Body of pancreas (tissue), 4 donors: ENCODE results near the gene OSBPL10. TPM values are rescaled to one million over a fixed set of nuclear protein-coding genes. Genes with fewer than 3 reads are reported as not detected.

ENCODE experiments used
- ATAC-seq: fragments of 150-250 bp; one replicate; pipeline ENCODE4 v1.9.1; 2016
- DNase-seq, 4 donors: peaks; one replicate each; pipeline ENCODE4 v3.0.0-alpha.2; 2019
- H3K27ac ChIP-seq, 4 donors: fragments of 200-600 bp; sonication (generic); 1 replicate in 3 of 4; 2 replicates in 1 of 4; pipeline versions ENCODE4 v1.5.1 to v1.6.1; 2016 to 2019; ENCODE audit warnings: mild to moderate bottlenecking in 1 of 4, mixed read lengths in 1 of 4, moderate library complexity in 1 of 4
- H3K27me3 ChIP-seq, 2 donors: fragments of 200-600 bp; sonication (generic); one replicate each; pipeline ENCODE4 v1.6.0; 2016; ENCODE audit warnings: mild to moderate bottlenecking in 1 of 2
- H3K36me3 ChIP-seq, 2 donors: fragments of 200-600 bp; sonication (generic); replicated peaks in 1 of 2; 2 replicates each; pipeline ENCODE4 v1.5.1; 2016; ENCODE audit warnings: low read depth in 2 of 2; ENCODE audit not compliant: insufficient read depth in 1 of 2
- H3K4me1 ChIP-seq: fragments of 200-600 bp; sonication (generic); one replicate; pipeline ENCODE4 v1.6.0; 2016
- H3K4me3 ChIP-seq, 2 donors: fragments of 200-600 bp; sonication (generic); 1 replicate in 1 of 2; 2 replicates in 1 of 2; pipeline ENCODE4 v1.5.1; 2016 to 2019
- H3K9me3 ChIP-seq, 3 donors: fragments of 200-600 bp; sonication (generic); 1 replicate in 2 of 3; 2 replicates in 1 of 3; pipeline ENCODE4 v1.5.1; 2016
- CTCF ChIP-seq, 7 experiments: fragments of 450-650 bp in 4 of 7; fragments of 200-600 bp in 3 of 7; sonication (generic) in 3 of 7; IDR thresholded peaks; one replicate each; pipeline ENCODE4 v1.5.1; 2016 to 2019; ENCODE audit warnings: antibody characterized with exemption in 7 of 7
- POLR2A ChIP-seq, 3 donors: fragments of 450-650 bp; IDR thresholded peaks; one replicate each; pipeline ENCODE4 v1.6.1; 2016; ENCODE audit warnings: antibody characterized with exemption in 3 of 3, mild to moderate bottlenecking in 2 of 3
- WGBS, 2 donors: methylation state at CpG; one replicate each; pipeline ENCODE4 v1.1.5; 2017; 5-methylcytosine and 5-hydroxymethylcytosine counted together
- intact Hi-C: fragments of 100-400 bp; cut with DNase I; formaldehyde crosslinking; loops from one replicate; pipeline ENCODE4 v1.15.1; 2023
- total RNA-seq, 2 donors: library from RNA; depleted of rRNA; stranded (reverse); fragments of >200 nt; gene quantifications; one replicate each; pipeline ENCODE4 v1.1.0, GENCODE V29; 2016

OSBPL10 gene
- total RNA-seq, 2 donors from 2014 or later: 3.4 to 27.0 TPM

DNA sequence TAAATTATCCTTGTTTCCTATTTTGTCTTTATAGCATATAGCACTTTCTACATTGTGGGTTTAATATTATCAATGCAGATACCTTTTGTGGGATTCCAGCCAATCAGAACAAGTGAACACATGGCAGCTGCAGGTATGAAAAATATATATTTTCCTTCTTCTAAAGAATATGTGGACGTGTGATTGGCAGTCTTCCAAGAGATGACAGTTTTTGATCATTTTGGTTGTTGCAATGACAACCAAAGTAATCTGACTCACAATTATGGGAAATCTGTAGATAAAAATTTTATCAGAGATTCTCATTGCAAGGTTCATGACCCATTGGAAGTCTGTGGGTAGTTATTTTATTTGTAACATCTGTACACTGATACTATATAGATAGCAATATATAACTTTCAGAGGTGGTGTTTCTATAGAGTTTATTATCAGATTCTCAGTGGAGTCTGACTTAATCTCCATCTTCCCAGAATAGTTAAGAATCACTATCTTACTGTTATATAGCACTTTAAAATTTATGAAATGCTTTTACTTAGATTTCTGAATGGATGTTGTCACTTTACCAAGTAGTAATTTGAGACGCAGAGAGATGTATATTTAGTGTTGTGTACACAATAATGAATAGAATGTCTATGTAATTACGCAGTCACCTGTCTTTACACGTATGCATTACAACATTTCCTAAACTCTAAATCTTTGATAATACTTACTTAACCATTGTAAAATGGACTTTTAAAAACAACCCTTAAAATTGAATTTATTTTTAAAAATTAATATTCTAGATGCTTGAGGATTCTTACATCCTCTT lies 365.8 kb downstream of the OSBPL10 start:
- Histone ChIP-seq H3K9me3 (no peaks in the 10 kb centered on the region), H3K4me3 (no peak overlapping the region), H3K27ac (no peak overlapping the region), H3K36me3 (peaks cover 0 to 2% of the 10 kb centered on the region in 2 donors), H3K27me3 (no peaks in the 10 kb centered on the region), H3K4me1 (peaks cover 21% of the 10 kb centered on the region)
- intact Hi-C loops: no loop called here
- DNase-seq (no peak), ATAC-seq (no peak)
- TF ChIP-seq CTCF (IDR thresholded peaks at IDR 0.05) (no peak), POLR2A (IDR thresholded peaks at IDR 0.05) (no peak)
- 67 to 80% methylated on average over 4 of the region's 4 CpGs for WGBS, 2 donors

DNA sequence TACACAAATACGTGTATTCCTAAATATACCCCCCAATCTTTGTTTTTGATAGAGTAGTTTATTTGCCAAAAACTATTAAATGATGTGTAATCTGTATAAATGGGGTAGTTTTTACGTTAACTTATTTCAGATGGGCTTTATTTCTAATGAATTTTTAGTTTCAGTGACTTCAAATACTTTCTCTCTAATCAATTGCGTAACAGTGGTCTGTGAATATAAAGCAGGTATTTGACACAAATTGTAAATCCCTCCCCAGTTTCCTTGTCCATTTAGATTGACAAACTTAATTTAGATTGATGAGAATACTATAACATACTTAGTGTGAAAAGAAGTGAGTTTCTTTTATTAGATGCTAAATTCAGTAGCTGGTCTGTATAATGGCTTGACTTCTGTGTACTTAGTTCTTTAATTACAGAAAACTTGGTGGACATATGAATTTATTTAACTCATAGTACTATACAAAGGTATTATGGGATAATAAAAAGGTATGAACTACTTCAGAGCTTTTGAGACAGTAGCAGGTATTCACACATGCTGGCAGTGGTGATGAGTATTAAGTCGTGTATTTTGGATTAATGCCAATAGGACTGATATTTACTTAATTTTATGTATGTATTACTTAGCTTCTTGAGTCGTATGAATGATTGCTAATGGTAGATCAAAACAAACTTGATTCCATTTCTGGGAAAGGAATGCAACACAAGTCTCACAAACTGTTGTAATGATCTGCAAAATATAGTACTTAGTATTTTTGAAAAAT lies 366.7 kb downstream of the OSBPL10 start:
- DNase-seq: no peak
- intact Hi-C loops: no loop called here
- no peak overlapping the region for H3K27ac ChIP-seq
- H3K4me3 ChIP-seq: no peak overlapping the region
- H3K4me1 ChIP-seq: peaks cover 21% of the 10 kb centered on the region
- 61 to 69% methylated on average over 5 of the region's 5 CpGs for WGBS, 2 donors
- no peaks in the 10 kb centered on the region for H3K9me3 ChIP-seq
- no peak for ATAC-seq
- H3K27me3 ChIP-seq: no peaks in the 10 kb centered on the region
- TF ChIP-seq CTCF (IDR thresholded peaks at IDR 0.05): no peak
- no peak for TF ChIP-seq POLR2A (IDR thresholded peaks at IDR 0.05)
- H3K36me3 ChIP-seq: peaks cover 0 to 2% of the 10 kb centered on the region in 2 donors

DNA sequence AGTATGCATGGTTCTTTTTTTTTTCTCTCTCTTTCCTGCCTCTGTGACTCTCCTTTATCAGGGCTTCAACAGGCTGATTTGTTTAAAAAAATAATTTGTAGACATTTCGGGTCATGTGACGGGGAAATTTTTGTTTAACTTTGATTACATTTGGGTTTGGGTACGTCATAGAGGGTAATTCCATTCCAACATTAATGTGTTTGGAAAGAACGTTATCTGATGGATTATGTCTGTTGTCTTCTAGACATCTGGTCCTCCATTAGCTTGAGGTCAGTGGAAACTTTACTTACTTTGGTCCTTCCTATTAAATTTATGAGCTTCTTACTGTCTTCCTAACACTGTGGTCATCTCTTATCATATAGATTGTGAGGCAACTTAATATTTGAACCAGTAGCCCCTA lies 367.4 kb downstream of the OSBPL10 start:
- TF ChIP-seq CTCF (IDR thresholded peaks at IDR 0.05): no peak
- TF ChIP-seq POLR2A (IDR thresholded peaks at IDR 0.05): no peak
- WGBS, 2 donors: 34 to 35% methylated on average over 4 of the region's 4 CpGs
- Histone ChIP-seq H3K27me3 (no peaks in the 10 kb centered on the region), H3K9me3 (no peaks in the 10 kb centered on the region), H3K36me3 (peaks cover 0 to 2% of the 10 kb centered on the region in 2 donors), H3K4me3 (no peak overlapping the region), H3K27ac (no peak overlapping the region), H3K4me1 (peaks cover 21% of the 10 kb centered on the region)
- ATAC-seq: no peak
- intact Hi-C loops: no loop called here
- no peak for DNase-seq

DNA sequence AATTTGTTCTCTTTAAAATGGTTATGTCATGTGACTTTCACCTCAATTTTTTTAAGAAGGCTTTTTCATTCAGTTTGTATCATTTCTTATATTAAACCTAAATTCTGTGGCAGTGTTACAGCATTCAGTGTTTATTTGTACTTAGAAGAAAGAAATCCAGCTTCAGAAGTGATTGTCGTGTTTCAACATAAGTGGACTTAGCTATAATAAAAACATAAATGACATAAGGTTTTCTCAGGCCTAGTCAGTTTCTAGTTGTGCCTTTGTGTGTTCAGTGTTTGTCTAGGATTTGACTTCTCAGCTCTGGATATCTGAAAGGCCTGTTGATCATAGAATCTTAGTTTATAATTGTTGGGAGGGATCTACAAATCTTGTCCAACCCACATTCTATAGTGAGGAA lies 367.9 kb downstream of the OSBPL10 start:
- ATAC-seq (no peak), DNase-seq (no peak)
- WGBS, 2 donors: 75 to 77% methylated on average over 1 of the region's 1 CpG
- Histone ChIP-seq H3K9me3 (no peaks in the 10 kb centered on the region), H3K27ac (no peak overlapping the region), H3K36me3 (no peaks in the 10 kb centered on the region), H3K4me3 (no peak overlapping the region), H3K27me3 (no peaks in the 10 kb centered on the region), H3K4me1 (peaks cover 21% of the 10 kb centered on the region)
- TF ChIP-seq POLR2A (IDR thresholded peaks at IDR 0.05) (no peak), CTCF (IDR thresholded peaks at IDR 0.05) (no peak)
- intact Hi-C loops: no loop called here

Other genes starting within 250 kb of the OSBPL10 start
- gene ZNF860, start 488 bp upstream of the OSBPL10 start, total RNA-seq: 1 to 10 TPM; 1.0 to 2.6 TPM
- gene GPD1L, start 125.4 kb upstream of the OSBPL10 start, total RNA-seq: 10 to 100 TPM; 23.6 to 97.6 TPM